ENCODE data around the gene TNIK. TPM values are rescaled to one million over a fixed set of nuclear protein-coding genes. Genes with fewer than 3 reads are reported as not detected.
A peak's percentile ranks its signal among the peaks of the same experiment; 100 is the strongest.

Gene TNIK
- total RNA-seq, 6 donors from 2014 or later: 23.2 to 74.4 (median 38.3) TPM

DNA sequence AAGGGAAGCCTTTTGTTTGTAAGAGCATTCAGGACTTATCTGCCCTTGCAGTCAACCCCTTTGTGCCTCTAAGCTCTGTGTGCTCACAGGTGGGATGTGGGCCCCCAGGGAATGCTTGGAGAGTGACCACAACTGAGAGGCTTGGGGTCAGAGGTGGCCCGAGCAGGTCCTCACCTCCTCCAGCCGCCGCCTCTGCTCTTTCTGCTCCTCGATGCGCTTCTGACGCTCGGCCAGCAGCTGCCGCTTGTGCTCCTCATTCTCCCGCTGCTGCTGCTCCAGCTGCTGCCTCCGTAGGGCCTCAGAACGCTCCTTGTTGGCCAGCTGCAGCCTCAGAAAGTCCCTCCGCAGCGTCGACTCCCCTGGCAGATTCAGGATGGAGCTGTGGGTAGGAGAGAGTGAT, 302.9 kb downstream of the TNIK start:
- H3K4me1 ChIP-seq: no peaks in the 10 kb centered on the region
- TF ChIP-seq POLR2A (IDR thresholded peaks at IDR 0.05): no peak
- TF ChIP-seq EP300 (IDR thresholded peaks at IDR 0.05): no peak
- TF ChIP-seq POLR2AphosphoS5 (IDR thresholded peaks at IDR 0.05): no peak
- TF ChIP-seq, protein P1, sequence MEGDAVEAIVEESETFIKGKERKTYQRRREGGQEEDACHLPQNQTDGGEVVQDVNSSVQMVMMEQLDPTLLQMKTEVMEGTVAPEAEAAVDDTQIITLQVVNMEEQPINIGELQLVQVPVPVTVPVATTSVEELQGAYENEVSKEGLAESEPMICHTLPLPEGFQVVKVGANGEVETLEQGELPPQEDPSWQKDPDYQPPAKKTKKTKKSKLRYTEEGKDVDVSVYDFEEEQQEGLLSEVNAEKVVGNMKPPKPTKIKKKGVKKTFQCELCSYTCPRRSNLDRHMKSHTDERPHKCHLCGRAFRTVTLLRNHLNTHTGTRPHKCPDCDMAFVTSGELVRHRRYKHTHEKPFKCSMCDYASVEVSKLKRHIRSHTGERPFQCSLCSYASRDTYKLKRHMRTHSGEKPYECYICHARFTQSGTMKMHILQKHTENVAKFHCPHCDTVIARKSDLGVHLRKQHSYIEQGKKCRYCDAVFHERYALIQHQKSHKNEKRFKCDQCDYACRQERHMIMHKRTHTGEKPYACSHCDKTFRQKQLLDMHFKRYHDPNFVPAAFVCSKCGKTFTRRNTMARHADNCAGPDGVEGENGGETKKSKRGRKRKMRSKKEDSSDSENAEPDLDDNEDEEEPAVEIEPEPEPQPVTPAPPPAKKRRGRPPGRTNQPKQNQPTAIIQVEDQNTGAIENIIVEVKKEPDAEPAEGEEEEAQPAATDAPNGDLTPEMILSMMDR (IDR thresholded peaks at IDR 0.05): no peak
- no peak overlapping the region for H3K4me3 ChIP-seq
- DNase-seq (peak in 1 of 2 donors; percentile 59), ATAC-seq (ENCODE audit: low FRiP score in 2 of 2) (no peak)
- no peak overlapping the region for H3K27ac ChIP-seq
- peaks cover 0 to 5% (median 2%) of the 10 kb centered on the region in 4 donors for H3K36me3 ChIP-seq
- 83% methylated on average over 3 to 14 of the region's 14 CpGs for WGBS, 2 donors
- H3K9me3 ChIP-seq: no peaks in the 10 kb centered on the region
- H3K27me3 ChIP-seq: no peaks in the 10 kb centered on the region

DNA sequence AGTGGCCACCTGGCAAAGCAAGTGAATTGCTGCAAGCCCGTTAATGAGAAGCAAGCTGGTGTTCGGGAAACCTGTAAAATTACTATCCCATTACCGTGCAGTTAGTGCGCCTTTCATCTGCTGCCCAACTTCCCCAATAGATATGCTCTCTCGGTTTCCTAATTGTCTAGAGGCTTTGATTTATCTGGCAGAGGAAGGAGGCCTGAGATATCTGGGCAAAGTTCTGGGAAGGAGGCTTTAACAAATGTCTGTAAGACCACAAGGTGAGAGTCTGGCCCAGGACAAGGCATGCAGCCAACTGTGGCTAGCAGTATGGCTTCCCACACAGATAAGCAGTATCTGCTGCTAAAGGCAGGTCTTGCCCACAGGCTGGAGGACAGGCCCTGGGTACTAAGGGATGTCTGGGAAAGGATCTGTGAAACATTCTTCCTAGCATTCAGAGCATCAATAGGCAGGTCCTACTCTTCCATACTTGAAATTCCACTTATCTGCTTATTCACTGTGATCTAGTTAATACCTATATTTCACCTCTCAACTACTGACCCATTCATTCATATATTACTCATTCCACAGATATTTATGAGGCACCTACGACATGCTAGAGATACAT, 303.7 kb downstream of the TNIK start:
- Histone ChIP-seq H3K9me3 (no peaks in the 10 kb centered on the region), H3K27ac (no peak overlapping the region), H3K4me3 (no peak overlapping the region), H3K4me1 (no peaks in the 10 kb centered on the region), H3K36me3 (peaks cover 0 to 5% (median 2%) of the 10 kb centered on the region in 4 donors), H3K27me3 (no peaks in the 10 kb centered on the region)
- ATAC-seq (ENCODE audit: low FRiP score in 2 of 2) (no peak), DNase-seq (no peak)
- TF ChIP-seq POLR2AphosphoS5 (IDR thresholded peaks at IDR 0.05) (no peak), EP300 (IDR thresholded peaks at IDR 0.05) (no peak), POLR2A (IDR thresholded peaks at IDR 0.05) (no peak)
- TF ChIP-seq, protein P1 (IDR thresholded peaks at IDR 0.05): no peak
- WGBS, 2 donors: 79 to 82% methylated on average over 6 of the region's 6 CpGs

DNA sequence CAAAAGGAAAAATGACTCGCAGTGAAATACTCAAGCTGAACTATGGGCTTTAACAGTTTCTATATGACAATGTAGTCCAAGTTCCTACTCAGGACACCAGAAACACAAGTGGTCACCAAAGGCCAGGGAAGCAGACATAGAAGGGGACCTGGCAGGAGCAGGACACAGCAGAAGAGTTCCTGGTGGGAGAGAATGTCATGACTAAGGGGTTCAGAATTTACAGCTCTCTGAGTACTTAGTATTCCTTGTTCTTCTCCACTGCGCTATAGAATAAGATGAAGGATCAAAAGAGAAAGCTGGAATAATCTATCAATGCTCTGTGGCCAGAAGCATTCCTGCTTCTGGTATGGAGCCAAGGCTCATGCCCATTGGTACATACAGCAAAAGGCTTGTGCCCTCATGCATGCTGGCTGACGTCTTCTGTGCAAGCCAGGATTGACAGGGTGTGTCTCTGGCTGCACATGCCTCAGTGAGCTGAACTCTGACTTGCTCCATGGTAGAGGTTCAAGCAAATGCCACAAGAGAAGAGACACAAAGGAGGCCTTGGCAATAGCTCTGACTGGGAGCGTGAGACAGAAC, 305.0 kb downstream of the TNIK start:
- H3K27me3 ChIP-seq: no peaks in the 10 kb centered on the region
- H3K9me3 ChIP-seq: no peaks in the 10 kb centered on the region
- DNase-seq: no peak
- WGBS, 2 donors: 80 to 89% methylated on average over 4 of the region's 4 CpGs
- ATAC-seq (ENCODE audit: low FRiP score in 2 of 2): no peak
- TF ChIP-seq POLR2A (IDR thresholded peaks at IDR 0.05) (no peak), POLR2AphosphoS5 (IDR thresholded peaks at IDR 0.05) (no peak), EP300 (IDR thresholded peaks at IDR 0.05) (no peak)
- TF ChIP-seq, protein P1 (IDR thresholded peaks at IDR 0.05): no peak
- H3K27ac ChIP-seq: no peak overlapping the region
- peaks cover 0 to 5% (median 2%) of the 10 kb centered on the region in 4 donors for H3K36me3 ChIP-seq
- H3K4me1 ChIP-seq: no peaks in the 10 kb centered on the region
- no peak overlapping the region for H3K4me3 ChIP-seq

DNA sequence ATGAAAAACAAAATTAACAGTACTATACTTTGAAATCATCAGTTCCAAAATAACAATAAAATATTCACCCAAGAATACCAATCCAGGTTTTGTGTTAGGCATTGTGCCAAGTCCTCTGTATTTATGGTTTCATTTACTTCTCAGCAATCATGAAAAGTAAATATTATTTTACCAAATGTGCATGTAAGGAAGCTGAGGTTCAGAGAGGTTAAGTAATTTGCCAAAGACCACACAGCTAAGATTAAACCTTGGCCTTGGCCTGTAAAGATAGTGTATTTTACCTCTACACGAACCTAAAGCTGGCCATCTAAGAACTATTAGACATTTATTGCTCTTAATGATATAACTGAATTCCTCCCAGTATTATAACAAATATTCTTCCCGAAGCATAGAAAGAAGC, 309.3 kb downstream of the TNIK start:
- Histone ChIP-seq H3K4me1 (no peaks in the 10 kb centered on the region), H3K27me3 (no peaks in the 10 kb centered on the region), H3K27ac (no peak overlapping the region), H3K9me3 (no peaks in the 10 kb centered on the region), H3K36me3 (no peaks in the 10 kb centered on the region), H3K4me3 (no peak overlapping the region)
- DNase-seq (no peak), ATAC-seq (ENCODE audit: low FRiP score in 2 of 2) (no peak)
- TF ChIP-seq, protein P1 (IDR thresholded peaks at IDR 0.05): no peak
- TF ChIP-seq EP300 (IDR thresholded peaks at IDR 0.05) (no peak), POLR2A (IDR thresholded peaks at IDR 0.05) (no peak), POLR2AphosphoS5 (IDR thresholded peaks at IDR 0.05) (no peak)
- WGBS, 2 donors: 71 to 72% methylated on average over 2 of the region's 2 CpGs

Data from upper lobe of left lung (tissue), 6 donors.